GM19467 (cell line): ENCODE measurements around the gene XIRP2.

Source experiments
- ATAC-seq: cut with Tn5 transposase; IDR thresholded peaks from one replicate; pipeline ENCODE4 v1.9.1; 2021; ENCODE audit warnings: mild to moderate bottlenecking, moderate library complexity; ENCODE audit not compliant: unreplicated experiment

Gene XIRP2

GRCh38 chr2:166888180-166888579 lies at the start of gene XIRP2:
Gene XIRP2 (plus strand): TSS chr2:166888480. CDS start chr2:166903483, 15,003 bp downstream.
- no peak for ATAC-seq

GRCh38 chr2:166841152-166841551 lies 47.1 kb upstream of the XIRP2 start:
- ATAC-seq, result no peak

GRCh38 chr2:166841679-166842078 lies 46.6 kb upstream of the XIRP2 start:
- no peak for ATAC-seq

- ATAC-seq, result no peak
Measured at GRCh38 chr2:166844111-166844510, 44.2 kb upstream of the XIRP2 start.

GRCh38 chr2:166862468-166863132 lies 25.7 kb upstream of the XIRP2 start:
- no peak for ATAC-seq

GRCh38 chr2:166867874-166868514 lies 20.3 kb upstream of the XIRP2 start:
- no peak for ATAC-seq

- no peak for ATAC-seq
Measured at GRCh38 chr2:166870346-166870745, 17.9 kb upstream of the XIRP2 start.

- ATAC-seq, result no peak
Measured at GRCh38 chr2:166881177-166881576, 7.1 kb upstream of the XIRP2 start.

DNA sequence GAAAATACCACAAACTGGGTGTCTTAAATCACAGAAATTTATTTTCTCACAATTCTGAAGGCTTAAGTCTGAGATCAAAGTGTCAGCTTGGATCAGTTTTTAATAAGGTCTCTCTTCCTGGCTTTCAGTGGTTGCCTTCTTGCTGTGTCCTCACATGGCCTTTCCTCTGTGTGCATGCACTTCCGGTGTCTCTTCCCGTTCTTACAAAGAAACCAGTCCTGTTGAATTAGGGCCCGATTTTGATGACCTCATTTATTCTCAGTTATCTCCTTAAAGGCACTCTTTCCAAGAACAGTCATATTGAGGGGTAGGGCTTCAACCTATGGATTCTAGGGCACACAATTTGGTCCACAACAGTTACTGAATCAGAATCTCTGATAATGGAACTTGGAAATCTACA lies 5.4 kb upstream of the XIRP2 start:
- no peak for ATAC-seq

GRCh38 chr2:166891727-166892126 lies 3.4 kb downstream of the XIRP2 start:
- ATAC-seq, result no peak

DNA sequence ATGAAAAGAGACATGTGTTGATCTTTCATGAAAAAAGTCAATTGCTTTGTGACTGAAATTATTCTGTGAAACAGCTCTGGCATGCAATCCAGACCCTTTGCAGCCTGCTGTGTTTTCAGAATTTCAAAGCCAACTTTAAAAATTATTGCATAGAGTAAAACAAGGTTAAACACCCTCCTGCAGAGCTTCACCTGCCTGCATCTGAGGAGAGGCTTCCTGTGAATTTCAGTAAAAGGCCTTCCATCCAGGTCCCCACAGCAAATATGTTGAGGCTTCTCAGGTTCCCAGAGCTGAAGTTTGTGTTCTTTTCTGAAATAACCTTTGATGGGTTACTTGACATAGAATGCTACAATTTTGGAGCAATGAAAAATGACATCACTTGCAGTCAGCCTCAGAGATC lies 4.1 kb downstream of the XIRP2 start:
- no peak for ATAC-seq

DNA sequence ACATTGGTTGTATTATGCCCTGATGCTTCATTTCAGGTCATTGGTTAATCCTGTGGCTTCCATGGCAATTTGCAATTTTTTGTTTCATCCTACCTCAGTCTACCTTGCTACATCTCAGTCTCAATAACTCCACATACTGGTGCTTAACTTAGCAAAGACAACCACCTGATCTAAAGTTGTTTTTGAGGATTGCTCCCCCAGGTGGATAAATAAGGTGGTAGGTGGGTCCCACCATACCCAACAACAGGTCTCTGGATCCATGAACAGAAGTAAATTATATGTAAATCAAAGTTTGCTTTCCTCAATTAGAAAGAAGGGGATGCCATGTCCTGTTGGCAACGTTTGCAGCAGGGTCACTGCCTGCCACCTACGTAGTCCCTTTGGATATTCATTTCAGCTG lies 7.0 kb downstream of the XIRP2 start:
- no peak for ATAC-seq

- ATAC-seq, result no peak
Measured at GRCh38 chr2:166897666-166898065, 9.4 kb downstream of the XIRP2 start.

GRCh38 chr2:166899676-166900075 lies 11.4 kb downstream of the XIRP2 start:
- no peak for ATAC-seq

DNA sequence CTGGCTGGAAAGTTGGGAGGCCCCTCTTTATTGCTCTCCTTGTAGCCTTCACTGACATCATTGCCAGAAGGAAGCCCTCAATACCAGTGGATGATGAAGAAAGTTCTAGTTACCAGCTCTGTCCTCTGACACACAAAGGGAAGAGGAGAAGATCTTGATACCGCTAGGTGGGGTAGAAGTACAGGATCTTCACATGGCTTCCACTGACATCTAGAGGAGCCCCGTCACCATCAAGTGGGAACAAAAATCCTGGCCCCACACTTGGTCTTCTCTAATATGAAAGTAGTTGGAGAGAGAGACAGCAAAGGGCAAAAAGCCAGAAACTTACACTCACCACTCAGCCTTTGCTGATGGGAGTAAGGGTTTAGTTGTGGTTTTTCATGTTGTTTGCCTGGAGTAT lies 12.4 kb downstream of the XIRP2 start:
- no peak for ATAC-seq

DNA sequence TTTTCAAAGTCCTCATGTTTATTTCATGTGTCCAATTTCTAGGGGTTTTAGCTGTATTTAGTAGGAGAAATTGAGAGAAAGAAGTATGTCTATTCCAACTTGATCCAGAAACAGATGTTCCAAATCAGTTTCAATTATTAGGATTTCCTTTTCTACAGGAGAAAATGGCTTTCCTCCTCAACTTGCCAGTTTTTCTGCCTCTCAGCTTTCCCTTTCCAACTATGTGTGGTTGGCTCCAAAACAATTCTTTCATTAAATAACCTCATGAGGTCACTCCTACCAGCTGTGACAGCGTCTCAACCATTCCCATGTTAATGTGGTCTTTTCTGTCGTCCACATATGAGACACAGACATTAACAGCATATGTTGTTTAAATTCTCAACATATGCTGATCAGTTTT lies 13.1 kb downstream of the XIRP2 start:
- ATAC-seq, result no peak

DNA sequence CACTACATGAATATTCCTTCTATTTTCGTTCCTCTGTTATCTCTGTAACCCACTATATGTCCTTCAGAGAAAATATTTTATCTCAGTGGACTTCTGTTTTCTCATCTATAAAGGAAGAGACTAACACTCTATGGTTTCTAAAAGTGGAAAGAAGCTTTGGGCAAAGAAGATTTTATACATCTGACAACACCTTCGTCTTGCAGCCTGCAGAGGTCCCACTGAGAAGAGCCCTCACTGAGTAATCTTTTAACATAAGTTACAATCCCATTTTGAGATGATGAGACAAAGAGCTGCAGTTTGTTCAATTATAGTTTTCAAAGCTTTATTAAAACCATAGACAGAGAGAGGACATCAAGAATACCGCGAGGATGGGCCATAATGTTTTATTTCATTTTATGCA lies 28.7 kb downstream of the XIRP2 start:
- ATAC-seq, result no peak

DNA sequence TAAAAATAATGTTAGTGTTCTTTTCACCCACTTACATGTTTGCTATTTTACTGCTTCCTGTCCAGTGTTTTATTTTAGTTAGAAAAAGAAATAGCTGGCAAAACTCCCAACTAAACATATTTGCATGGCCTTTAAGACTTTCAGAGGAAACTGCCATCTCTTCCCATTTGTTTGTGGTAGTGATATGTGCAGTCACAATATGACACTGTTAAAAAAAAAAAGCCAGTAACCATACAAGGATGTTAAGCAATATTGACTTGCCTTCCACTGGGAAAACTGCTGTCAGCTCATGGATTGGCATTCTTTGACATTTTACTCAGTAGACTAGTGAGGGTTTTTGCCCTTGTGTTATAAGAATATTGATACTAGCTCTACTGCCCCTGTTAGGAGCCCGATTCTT lies 29.1 kb downstream of the XIRP2 start:
- ATAC-seq, result no peak

DNA sequence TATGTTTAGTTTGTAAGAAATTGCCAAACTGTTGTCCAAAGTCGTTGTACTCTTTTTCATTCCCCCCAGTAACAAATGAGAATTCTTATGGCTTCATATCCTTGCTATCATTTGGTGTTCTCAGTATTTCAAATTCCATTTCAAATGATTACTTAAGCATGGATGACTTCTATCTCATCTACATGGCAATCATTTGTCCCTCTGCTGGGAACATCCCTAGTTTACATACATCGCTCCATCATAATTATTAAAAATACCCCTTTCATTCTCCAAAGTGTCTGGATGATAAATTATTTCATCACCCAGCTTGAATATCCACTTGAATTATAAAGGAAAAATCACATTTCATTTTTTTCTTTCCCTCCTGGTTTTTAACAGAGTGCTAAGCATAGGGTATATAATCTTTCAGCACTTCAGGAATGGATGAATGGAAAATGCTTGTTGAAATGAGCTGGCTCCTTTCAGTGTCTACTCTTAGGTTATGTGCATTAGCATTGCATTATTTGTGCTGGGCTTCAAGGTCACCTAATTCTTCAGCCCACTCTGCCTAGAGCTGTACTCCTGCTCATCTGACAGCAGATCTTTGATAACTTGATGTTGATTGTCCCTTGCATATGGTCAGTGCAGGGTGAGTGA lies 33.1 kb downstream of the XIRP2 start:
- no peak for ATAC-seq

GRCh38 chr2:166924967-166925366 lies 36.7 kb downstream of the XIRP2 start:
- no peak for ATAC-seq

DNA sequence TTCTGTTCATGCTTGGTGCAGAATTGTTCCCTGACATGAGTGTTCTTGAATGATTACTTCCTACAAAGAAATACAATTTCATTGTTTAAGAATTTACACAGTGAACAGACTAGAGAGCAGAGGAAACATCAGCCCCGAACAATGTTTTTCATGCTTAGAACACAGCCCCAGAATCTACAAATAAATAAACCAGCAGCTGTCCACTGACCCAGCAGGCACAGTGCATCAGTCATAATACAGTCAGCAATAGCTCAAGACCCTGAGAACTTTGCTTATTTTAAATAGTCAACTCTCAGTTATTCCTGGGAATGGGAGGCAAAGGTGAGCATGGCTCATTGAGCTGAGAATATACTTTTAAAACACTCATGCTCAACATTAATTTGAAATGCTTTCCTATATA lies 38.4 kb downstream of the XIRP2 start:
- no peak for ATAC-seq

DNA sequence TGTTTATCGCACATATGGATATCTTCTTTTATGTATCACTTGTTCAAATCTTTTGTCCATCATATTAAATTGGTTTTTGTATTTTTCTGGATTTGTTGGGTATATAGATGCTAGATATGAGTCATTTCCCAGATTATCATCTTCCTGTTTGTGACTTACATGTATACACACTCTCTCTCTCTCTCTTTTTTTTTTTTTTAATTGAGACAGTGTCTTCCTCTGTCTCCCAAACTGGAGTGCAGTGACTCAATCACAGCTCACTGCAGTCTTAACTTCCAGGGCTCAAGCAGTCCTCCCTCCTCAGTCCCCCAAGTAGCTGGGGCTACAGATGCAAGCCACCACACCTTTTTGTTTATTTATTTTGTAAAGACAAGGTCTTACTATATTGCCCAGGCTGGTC lies 43.8 kb downstream of the XIRP2 start:
- ATAC-seq, result no peak
